ENCODE measurements around the gene IL37.
"Not testable (repeated sequence)": the region's sequence is repeated elsewhere in the genome, so short reads cannot be mapped to it uniquely, and the experiment has no call there.

Gene IL37

GRCh38 chr2:112893752-112894151 lies 17.2 kb upstream of the IL37 start:
- TF ChIP-seq YY1 (IDR thresholded peaks at IDR 0.05; ENCODE audit: insufficient read depth, insufficient read length) (no peak), SUZ12 (IDR thresholded peaks at IDR 0.05; ENCODE audit: extremely low read depth, insufficient read depth, insufficient read length) (no peak), ZNF274 (IDR thresholded peaks at IDR 0.05; ENCODE audit: low read depth, low read length) (no peak)
- Histone ChIP-seq H3K4me3 (ENCODE audit: insufficient read length, low read depth) (no peak overlapping the region), H3K9ac (ENCODE audit: insufficient read length, low read depth) (no peak overlapping the region), H3K9me3 (ENCODE audit: insufficient read depth, low read length) (no peaks in the 10 kb centered on the region), H3K27me3 (ENCODE audit: insufficient read depth, insufficient read length) (no peaks in the 10 kb centered on the region), H3K4me1 (ENCODE audit: insufficient read depth, insufficient read length) (no peaks in the 10 kb centered on the region), H3K36me3 (ENCODE audit: insufficient read depth, insufficient read length, low read length) (no peaks in the 10 kb centered on the region)
- no peak for DNase-seq (ENCODE audit: low read depth, low spot score)

GRCh38 chr2:112896909-112897623 lies 13.9 kb upstream of the IL37 start:
- DNase-seq (ENCODE audit: low read depth, low spot score), result no peak
- Histone ChIP-seq H3K27me3 (ENCODE audit: insufficient read depth, insufficient read length) (no peaks in the 10 kb centered on the region), H3K9ac (ENCODE audit: insufficient read length, low read depth) (no peak overlapping the region), H3K36me3 (ENCODE audit: insufficient read depth, insufficient read length, low read length) (no peaks in the 10 kb centered on the region), H3K4me3 (ENCODE audit: insufficient read length, low read depth) (no peak overlapping the region), H3K9me3 (ENCODE audit: insufficient read depth, low read length) (no peaks in the 10 kb centered on the region), H3K4me1 (ENCODE audit: insufficient read depth, insufficient read length) (no peaks in the 10 kb centered on the region)
- TF ChIP-seq SUZ12 (IDR thresholded peaks at IDR 0.05; ENCODE audit: extremely low read depth, insufficient read depth, insufficient read length) (no peak), ZNF274 (IDR thresholded peaks at IDR 0.05; ENCODE audit: low read depth, low read length) (no peak), YY1 (IDR thresholded peaks at IDR 0.05; ENCODE audit: insufficient read depth, insufficient read length) (no peak)

GRCh38 chr2:112897624-112897978 lies 13.4 kb upstream of the IL37 start:
- TF ChIP-seq ZNF274 (IDR thresholded peaks at IDR 0.05; ENCODE audit: low read depth, low read length) (no peak), YY1 (IDR thresholded peaks at IDR 0.05; ENCODE audit: insufficient read depth, insufficient read length) (no peak), SUZ12 (IDR thresholded peaks at IDR 0.05; ENCODE audit: extremely low read depth, insufficient read depth, insufficient read length) (no peak)
- no peak for DNase-seq (ENCODE audit: low read depth, low spot score)

GRCh38 chr2:112901431-112902065 lies 9.4 kb upstream of the IL37 start:
- not testable (repeated sequence) for H3K9me3 ChIP-seq (ENCODE audit: insufficient read depth, low read length); DNase-seq (ENCODE audit: low read depth, low spot score); H3K27me3 ChIP-seq (ENCODE audit: insufficient read depth, insufficient read length); H3K4me3 ChIP-seq (ENCODE audit: insufficient read length, low read depth); H3K4me1 ChIP-seq (ENCODE audit: insufficient read depth, insufficient read length); H3K36me3 ChIP-seq (ENCODE audit: insufficient read depth, insufficient read length, low read length); H3K9ac ChIP-seq (ENCODE audit: insufficient read length, low read depth)

More at GRCh38 chr2:112897624-112897978, 13.4 kb upstream of the IL37 start:
- no peak overlapping the region for H3K4me3 ChIP-seq (ENCODE audit: insufficient read length, low read depth)
- no peak overlapping the region for H3K9ac ChIP-seq (ENCODE audit: insufficient read length, low read depth)
- no peaks in the 10 kb centered on the region for H3K9me3 ChIP-seq (ENCODE audit: insufficient read depth, low read length)
- H3K27me3 ChIP-seq (ENCODE audit: insufficient read depth, insufficient read length), result no peaks in the 10 kb centered on the region
- no peaks in the 10 kb centered on the region for H3K36me3 ChIP-seq (ENCODE audit: insufficient read depth, insufficient read length, low read length)
- H3K4me1 ChIP-seq (ENCODE audit: insufficient read depth, insufficient read length), result no peaks in the 10 kb centered on the region

- DNase-seq (ENCODE audit: low read depth, low spot score), result no peak
- Histone ChIP-seq H3K4me1 (ENCODE audit: insufficient read depth, insufficient read length) (no peaks in the 10 kb centered on the region), H3K9me3 (ENCODE audit: insufficient read depth, low read length) (no peaks in the 10 kb centered on the region), H3K9ac (ENCODE audit: insufficient read length, low read depth) (no peak overlapping the region), H3K4me3 (ENCODE audit: insufficient read length, low read depth) (no peak overlapping the region), H3K27me3 (ENCODE audit: insufficient read depth, insufficient read length) (no peaks in the 10 kb centered on the region), H3K36me3 (ENCODE audit: insufficient read depth, insufficient read length, low read length) (no peaks in the 10 kb centered on the region)
- TF ChIP-seq YY1 (IDR thresholded peaks at IDR 0.05; ENCODE audit: insufficient read depth, insufficient read length), result no peak
- TF ChIP-seq ZNF274 (IDR thresholded peaks at IDR 0.05; ENCODE audit: low read depth, low read length), result no peak
- TF ChIP-seq SUZ12 (IDR thresholded peaks at IDR 0.05; ENCODE audit: extremely low read depth, insufficient read depth, insufficient read length), result no peak
These were observed 8.1 kb upstream of the IL37 start for GRCh38 chr2:112902816-112903215.

GRCh38 chr2:112904883-112905282 lies 6.1 kb upstream of the IL37 start:
- Histone ChIP-seq H3K4me1 (ENCODE audit: insufficient read depth, insufficient read length) (no peaks in the 10 kb centered on the region), H3K9me3 (ENCODE audit: insufficient read depth, low read length) (peaks cover 6% of the 10 kb centered on the region; the same call in 1 of the 2 replicates), H3K27me3 (ENCODE audit: insufficient read depth, insufficient read length) (no peaks in the 10 kb centered on the region), H3K4me3 (ENCODE audit: insufficient read length, low read depth) (no peak overlapping the region), H3K36me3 (ENCODE audit: insufficient read depth, insufficient read length, low read length) (no peaks in the 10 kb centered on the region), H3K9ac (ENCODE audit: insufficient read length, low read depth) (no peak overlapping the region)
- TF ChIP-seq ZNF274 (IDR thresholded peaks at IDR 0.05; ENCODE audit: low read depth, low read length), result no peak
- TF ChIP-seq YY1 (IDR thresholded peaks at IDR 0.05; ENCODE audit: insufficient read depth, insufficient read length), result no peak
- no peak for TF ChIP-seq SUZ12 (IDR thresholded peaks at IDR 0.05; ENCODE audit: extremely low read depth, insufficient read depth, insufficient read length)
- DNase-seq (ENCODE audit: low read depth, low spot score), result no peak

- peaks cover 6% of the 10 kb centered on the region; the same call in 1 of the 2 replicates for H3K9me3 ChIP-seq (ENCODE audit: insufficient read depth, low read length)
- DNase-seq (ENCODE audit: low read depth, low spot score), result no peak
- H3K4me3 ChIP-seq (ENCODE audit: insufficient read length, low read depth), result no peak overlapping the region
- no peak for TF ChIP-seq ZNF274 (IDR thresholded peaks at IDR 0.05; ENCODE audit: low read depth, low read length)
- no peak for TF ChIP-seq SUZ12 (IDR thresholded peaks at IDR 0.05; ENCODE audit: extremely low read depth, insufficient read depth, insufficient read length)
- TF ChIP-seq YY1 (IDR thresholded peaks at IDR 0.05; ENCODE audit: insufficient read depth, insufficient read length), result no peak
- H3K4me1 ChIP-seq (ENCODE audit: insufficient read depth, insufficient read length), result no peaks in the 10 kb centered on the region
- H3K9ac ChIP-seq (ENCODE audit: insufficient read length, low read depth), result no peak overlapping the region
- no peaks in the 10 kb centered on the region for H3K27me3 ChIP-seq (ENCODE audit: insufficient read depth, insufficient read length)
- H3K36me3 ChIP-seq (ENCODE audit: insufficient read depth, insufficient read length, low read length), result no peaks in the 10 kb centered on the region
These were observed 4.7 kb upstream of the IL37 start for GRCh38 chr2:112906276-112906675.
